H1 (cell line): ENCODE results near the gene CYRIA. TPM values are rescaled to one million over a fixed set of nuclear protein-coding genes. Genes with fewer than 3 reads are reported as not detected.

ENCODE experiments used
- CTCF ChIA-PET: fragments of 300-600 bp; sonication (Branson Sonifier 250); formaldehyde crosslinking; loops from one replicate; lab custom pipeline; 2021; ENCODE audit not compliant: partially characterized antibody; lab: Charles Lee
- POLR2A ChIA-PET: fragments of 300-600 bp; sonication (Branson Sonifier 250); formaldehyde crosslinking; loops from one replicate; lab custom pipeline; 2021; ENCODE audit warnings: inconsistent platforms; ENCODE audit not compliant: partially characterized antibody; lab: Charles Lee
- DNase-seq, 2 experiments: peaks; one replicate each; pipeline versions ENCODE4 v3.0.0 to v3.0.0-alpha.2; 2010 to 2022; ENCODE audit warnings: low spot score in 2 of 2, low read depth in 1 of 2, mixed read lengths in 1 of 2
- FAIRE-seq: peaks from 2 replicates; lab custom pipeline; 2011; peaks lifted over from hg19 to GRCh38; lab: Jason Lieb, UNC
- H2AFZ ChIP-seq: 2 replicates; pipeline ENCODE4 v1.8.1; 2012; ENCODE audit warnings: low read length, inconsistent platforms
- H2AK5ac ChIP-seq: 2 replicates; pipeline ENCODE4 v1.6.1; 2013; ENCODE audit warnings: low read depth, low read length
- H2BK120ac ChIP-seq: replicated peaks from 2 replicates; pipeline ENCODE3; 2013; ENCODE audit warnings: low read depth, low read length, inconsistent platforms
- H2BK12ac ChIP-seq: 2 replicates; pipeline ENCODE4 v1.6.1; 2013; ENCODE audit warnings: low read depth, low read length
- H2BK15ac ChIP-seq: 2 replicates; pipeline ENCODE4 v1.6.1; 2013; ENCODE audit warnings: low read length
- H2BK20ac ChIP-seq: 2 replicates; pipeline ENCODE4 v1.6.1; 2013; ENCODE audit warnings: low read length
- H2BK5ac ChIP-seq: 2 replicates; pipeline ENCODE4 v1.6.1; 2013; ENCODE audit warnings: low read depth, low read length
- H3K14ac ChIP-seq: 2 replicates; pipeline ENCODE4 v1.6.1; 2013; ENCODE audit warnings: inconsistent platforms; ENCODE audit not compliant: insufficient read length
- H3K18ac ChIP-seq: 2 replicates; pipeline ENCODE4 v1.6.1; 2013; ENCODE audit warnings: low read length; ENCODE audit errors: extremely low read depth
- H3K23ac ChIP-seq: 2 replicates; pipeline ENCODE4 v1.6.1; 2013; ENCODE audit warnings: inconsistent platforms; ENCODE audit not compliant: insufficient read length
- H3K23me2 ChIP-seq: 2 replicates; pipeline ENCODE4 v1.6.1; 2013; ENCODE audit warnings: low read depth, low read length
- H3K27ac ChIP-seq: 2 replicates; pipeline ENCODE4 v1.6.1; 2011; ENCODE audit warnings: low read depth, low read length, inconsistent platforms
- H3K27me3 ChIP-seq, 4 experiments: replicated peaks in 1 of 4; 1 replicate in 1 of 4; 2 replicates in 3 of 4; pipeline versions ENCODE4 v1.6.1 to v1.8.1; 2011 to 2013; ENCODE audit warnings: low read length in 3 of 4, mild to moderate bottlenecking in 3 of 4, inconsistent platforms in 2 of 4, mixed read lengths in 2 of 4, moderate library complexity in 1 of 4; ENCODE audit not compliant: control insufficient read depth in 3 of 4, insufficient read depth in 3 of 4; ENCODE audit errors: extremely low read depth in 1 of 4
- H3K36me3 ChIP-seq, 4 experiments: 2 replicates each; pipeline versions ENCODE4 v1.6.1 to v1.8.1; 2011 to 2013; ENCODE audit warnings: mild to moderate bottlenecking in 4 of 4, low read length in 3 of 4, moderate library complexity in 2 of 4, control low read depth in 1 of 4, inconsistent platforms in 1 of 4; ENCODE audit not compliant: insufficient read depth in 4 of 4, control insufficient read depth in 2 of 4
- H3K4ac ChIP-seq: replicated peaks from 2 replicates; pipeline ENCODE3; 2013; ENCODE audit warnings: low read length, low read depth, mixed read lengths, inconsistent platforms; ENCODE audit not compliant: insufficient read length
- H3K4me1 ChIP-seq, 4 experiments: replicated peaks in 1 of 4; 1 replicate in 1 of 4; 2 replicates in 3 of 4; pipeline versions ENCODE4 v1.6.1 to v1.8.1; 2011 to 2013; ENCODE audit warnings: low read length in 3 of 4, inconsistent platforms in 2 of 4, mixed read lengths in 1 of 4; ENCODE audit not compliant: insufficient read depth in 4 of 4, control insufficient read depth in 3 of 4
- H3K4me2 ChIP-seq, 2 experiments: 2 replicates each; pipeline versions ENCODE4 v1.6.1 to v1.8.1; 2011 to 2013; ENCODE audit warnings: low read depth in 2 of 2, low read length in 2 of 2, control low read depth in 1 of 2, inconsistent platforms in 1 of 2, mild to moderate bottlenecking in 1 of 2; ENCODE audit not compliant: insufficient read depth in 1 of 2
- H3K4me3 ChIP-seq, 4 experiments: fragments of 200-600, 300-600 bp in 1 of 4; sonication (generic), shearing (Covaris generic), sonication (Bioruptor Twin) in 1 of 4; 2 replicates each; pipeline versions ENCODE4 v1.5.1 to v1.8.1; 2011 to 2016; ENCODE audit warnings: low read length in 4 of 4, low read depth in 3 of 4, control low read depth in 2 of 4, inconsistent platforms in 2 of 4, mild to moderate bottlenecking in 2 of 4, mixed read lengths in 1 of 4, moderate library complexity in 1 of 4; ENCODE audit not compliant: insufficient read depth in 2 of 4; ENCODE audit errors: extremely low read depth in 1 of 4
- H3K56ac ChIP-seq: replicated peaks from 2 replicates; pipeline ENCODE3; 2013; ENCODE audit warnings: low read depth, mild to moderate bottlenecking, mixed read lengths, low read length, inconsistent platforms; ENCODE audit not compliant: insufficient read length
- H3K79me1 ChIP-seq: 2 replicates; pipeline ENCODE4 v1.6.1; 2013; ENCODE audit warnings: low read depth, low read length, control low read depth
- H3K79me2 ChIP-seq, 2 experiments: 2 replicates each; pipeline versions ENCODE4 v1.6.1 to v1.8.1; 2012 to 2013; ENCODE audit warnings: low read length in 2 of 2, mild to moderate bottlenecking in 2 of 2, inconsistent platforms in 1 of 2; ENCODE audit not compliant: insufficient read depth in 2 of 2, control insufficient read depth in 1 of 2
- H3K9ac ChIP-seq, 4 experiments: replicated peaks in 1 of 4; 1 replicate in 1 of 4; 2 replicates in 3 of 4; pipeline versions ENCODE4 v1.6.1 to v1.8.1; 2011 to 2013; ENCODE audit warnings: low read depth in 3 of 4, low read length in 3 of 4, control low read depth in 2 of 4, mild to moderate bottlenecking in 2 of 4, moderate library complexity in 2 of 4, inconsistent platforms in 1 of 4; ENCODE audit errors: extremely low read depth in 1 of 4
- H3K9me3 ChIP-seq, 2 experiments: 2 replicates each; pipeline versions ENCODE4 v1.6.1 to v1.8.1; 2012 to 2013; ENCODE audit warnings: mild to moderate bottlenecking in 2 of 2, moderate library complexity in 2 of 2, control low read depth in 1 of 2, inconsistent platforms in 1 of 2, low read depth in 1 of 2, low read length in 1 of 2, mixed read lengths in 1 of 2; ENCODE audit not compliant: insufficient read depth in 2 of 2
- H4K20me1 ChIP-seq, 2 experiments: replicated peaks in 1 of 2; 2 replicates each; pipeline versions ENCODE3 to v1.8.1; 2011 to 2013; ENCODE audit warnings: inconsistent platforms in 2 of 2, low read length in 2 of 2, mild to moderate bottlenecking in 1 of 2; ENCODE audit not compliant: insufficient read depth in 2 of 2, control insufficient read depth in 1 of 2
- H4K5ac ChIP-seq: 2 replicates; pipeline ENCODE4 v1.6.1; 2013; ENCODE audit warnings: low read length, low read depth, mixed read lengths, inconsistent platforms; ENCODE audit not compliant: insufficient read length
- H4K8ac ChIP-seq: 2 replicates; pipeline ENCODE4 v1.8.0; 2013; ENCODE audit warnings: mild to moderate bottlenecking, moderate library complexity, low read length, inconsistent platforms; ENCODE audit not compliant: insufficient read depth; ENCODE audit errors: extremely low read depth
- H4K91ac ChIP-seq: replicated peaks from 2 replicates; pipeline ENCODE3; 2013; ENCODE audit warnings: low read length, mixed read lengths, inconsistent platforms; ENCODE audit not compliant: insufficient read length
- BCL11A ChIP-seq, 2 experiments: IDR thresholded peaks; one replicate each; pipeline ENCODE4 v1.6.1; 2011; ENCODE audit warnings: low read depth in 2 of 2, low read length in 2 of 2, mild to moderate bottlenecking in 2 of 2
- EGR1 ChIP-seq: IDR thresholded peaks from 2 replicates; pipeline ENCODE4 v1.6.1; 2011; ENCODE audit warnings: low read depth, low read length, borderline replicate concordance
- HDAC2 ChIP-seq, 2 experiments: fragments of 300-600 bp in 1 of 2; sonication (generic) in 1 of 2; IDR thresholded peaks; 2 replicates each; pipeline ENCODE4 v1.6.1; 2011 to 2012; ENCODE audit warnings: low read depth in 2 of 2, low read length in 2 of 2, mild to moderate bottlenecking in 2 of 2, moderate library complexity in 2 of 2, borderline replicate concordance in 1 of 2, inconsistent platforms in 1 of 2
- JUND ChIP-seq: IDR thresholded peaks from 2 replicates; pipeline ENCODE4 v1.6.1; 2011; ENCODE audit warnings: mild to moderate bottlenecking, improper control_type of control experiment, low read length
- RAD21 ChIP-seq, 2 experiments: IDR thresholded peaks in 1 of 2; conservative IDR thresholded peaks in 1 of 2; 2 replicates each; pipeline ENCODE4 v1.6.1; 2011; ENCODE audit warnings: low read depth in 2 of 2, low read length in 2 of 2, improper control_type of control experiment in 1 of 2, inconsistent platforms in 1 of 2, mild to moderate bottlenecking in 1 of 2, moderate library complexity in 1 of 2
- RFX5 ChIP-seq: IDR thresholded peaks from 2 replicates; pipeline ENCODE4 v1.6.1; 2011; ENCODE audit warnings: low read depth, low read length, improper control_type of control experiment, borderline replicate concordance
- SIRT6 ChIP-seq: IDR thresholded peaks from one replicate; pipeline ENCODE4 v1.7.1; 2012; ENCODE audit warnings: low read length, inconsistent platforms
- SIX5 ChIP-seq: IDR thresholded peaks from 2 replicates; pipeline ENCODE4 v1.6.1; 2011; ENCODE audit warnings: mild to moderate bottlenecking, low read depth, low read length
- SP1 ChIP-seq: IDR thresholded peaks from 2 replicates; pipeline ENCODE4 v1.6.1; 2011; ENCODE audit warnings: low read depth, low read length
- TAF1 ChIP-seq: IDR thresholded peaks from 2 replicates; pipeline ENCODE4 v1.6.1; 2011; ENCODE audit warnings: mild to moderate bottlenecking, low read depth, low read length
- TCF12 ChIP-seq: IDR thresholded peaks from 2 replicates; pipeline ENCODE4 v1.6.1; 2011; ENCODE audit warnings: low read depth, mild to moderate bottlenecking, low read length
- YY1 ChIP-seq: IDR thresholded peaks from 2 replicates; pipeline ENCODE4 v1.6.1; 2011; ENCODE audit warnings: low read depth, mild to moderate bottlenecking, low read length
- WGBS, 2 experiments: shearing (Covaris generic) in 1 of 2; methylation state at CpG; one replicate each; pipeline versions ENCODE4 v1.1.6 to v1.1.7; 2013 to 2015; ENCODE audit warnings: low lambda C conversion rate in 2 of 2, mixed read lengths in 2 of 2, inconsistent platforms in 1 of 2, low coverage in 1 of 2, missing lambda C conversion rate in 1 of 2; ENCODE audit not compliant: insufficient replicate concordance in 2 of 2, insufficient coverage in 1 of 2, insufficient read length in 1 of 2; ENCODE audit errors: extremely low coverage in 1 of 2, missing lambda C conversion rate in 1 of 2; 5-methylcytosine and 5-hydroxymethylcytosine counted together
- polyA plus RNA-seq, 7 experiments: library from polyadenylated mRNA; depleted of rRNA in 3 of 7; stranded (reverse) in 5 of 7; unstranded in 2 of 7; fragments of >200 nt in 5 of 7; fragments of 200-250 nt in 2 of 7; gene quantifications; 1 replicate in 5 of 7; 2 replicates in 1 of 7; 4 replicates in 1 of 7; pipeline versions ENCODE4 v1.2.1 to v1.2.3, GENCODE V29; 2011 to 2013; ENCODE audit warnings: missing spikeins in 2 of 7, mixed read lengths in 2 of 7
- total RNA-seq: library from RNA; stranded (reverse); fragmentation: NEBNext Ultra II Directional; extraction: Animal tissue kit (Norgen Biotek cat#: 25700); gene quantifications from 2 replicates; pipeline ENCODE4 v1.2.1, GENCODE V29; 2021
- TF ChIP-seq, protein P1 (sequence below): IDR thresholded peaks from 2 replicates; pipeline ENCODE4 v1.6.1; 2011; ENCODE audit warnings: low read depth, mild to moderate bottlenecking, low read length; ENCODE audit not compliant: insufficient read depth

Gene CYRIA
- total and polyA plus RNA-seq, 2 of the 8 experiments (the other 6 are each of a cell fraction or from before 2014, with no cell fraction given) = 1.5 to 9.8 TPM

DNA sequence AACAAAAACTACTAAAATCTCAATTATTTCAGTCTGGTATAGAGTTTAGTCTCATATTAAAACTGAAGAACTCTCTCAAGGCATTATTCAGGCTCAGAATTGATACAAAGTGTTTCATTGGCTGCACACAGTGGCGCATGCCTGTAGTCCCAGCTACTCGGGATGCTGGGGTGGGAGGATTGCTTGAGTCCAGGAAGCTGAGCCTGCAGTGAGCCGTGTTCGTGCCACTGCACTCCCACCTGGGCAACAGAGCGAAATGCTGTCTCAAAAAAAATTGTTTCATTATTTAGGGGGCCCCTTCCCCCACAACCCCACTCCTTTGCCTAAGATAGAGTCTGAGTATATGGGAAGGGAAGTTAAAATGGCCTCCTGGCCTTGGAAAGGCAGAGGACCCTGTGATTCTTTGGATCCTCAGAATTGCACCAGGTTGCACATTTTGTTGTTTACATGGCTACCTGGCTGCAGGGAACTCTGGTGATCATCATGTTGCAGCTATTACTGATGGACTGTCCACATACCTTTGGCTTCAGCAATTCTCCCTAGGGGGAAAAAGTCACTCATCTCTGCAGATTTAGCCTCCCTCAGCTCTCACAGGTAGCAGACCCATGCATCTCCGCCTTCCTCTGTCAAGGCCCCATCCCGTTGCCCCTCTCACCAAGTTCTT lies 19.2 kb upstream of the CYRIA start:
- H2BK15ac ChIP-seq = no peak overlapping the region
- H4K20me1 ChIP-seq = no peaks in the 10 kb centered on the region
- H4K5ac ChIP-seq = no peak overlapping the region
- no peaks in the 10 kb centered on the region for H3K79me1 ChIP-seq
- no peaks in the 10 kb centered on the region for H3K23me2 ChIP-seq
- H3K27me3 ChIP-seq = no peaks in the 10 kb centered on the region
- no peak overlapping the region for H2BK5ac ChIP-seq
- CTCF ChIA-PET = interaction anchor here (0.8 to 1.7 kb wide), 2 partner anchors 67 to 72 kb away, joined by 3 to 7 read pairs; no protein-coding TSS in a partner anchor
- no peak overlapping the region for H4K91ac ChIP-seq
- H2BK120ac ChIP-seq = no peak overlapping the region
- H3K4me2 ChIP-seq = no peak overlapping the region
- no peak overlapping the region for H3K14ac ChIP-seq
- no peak overlapping the region for H3K56ac ChIP-seq
- H2BK20ac ChIP-seq = no peak overlapping the region
- no peaks in the 10 kb centered on the region for H3K9me3 ChIP-seq
- no peak overlapping the region for H3K23ac ChIP-seq
- no peaks in the 10 kb centered on the region for H3K79me2 ChIP-seq
- H3K9ac ChIP-seq = no peak overlapping the region
- H2AFZ ChIP-seq = no peak overlapping the region; the same call in 1 of the 2 replicates
- no peaks in the 10 kb centered on the region for H3K36me3 ChIP-seq
- FAIRE-seq (no peak), DNase-seq (no peak)
- H3K18ac ChIP-seq = no peak overlapping the region
- no peak overlapping the region for H4K8ac ChIP-seq
- H3K27ac ChIP-seq = no peak overlapping the region
- no peak overlapping the region for H2AK5ac ChIP-seq
- no peak overlapping the region for H3K4ac ChIP-seq
- H3K4me3 ChIP-seq = no peak overlapping the region
- POLR2A ChIA-PET = no interaction called here
- no peaks in the 10 kb centered on the region for H3K4me1 ChIP-seq
- WGBS, 2 experiments = 87% methylated on average over 7 of the region's 7 CpGs; no CpG with 5 or more reads in 1 of the 2 experiments
- H2BK12ac ChIP-seq = no peak overlapping the region
- TF ChIP-seq, protein P1, sequence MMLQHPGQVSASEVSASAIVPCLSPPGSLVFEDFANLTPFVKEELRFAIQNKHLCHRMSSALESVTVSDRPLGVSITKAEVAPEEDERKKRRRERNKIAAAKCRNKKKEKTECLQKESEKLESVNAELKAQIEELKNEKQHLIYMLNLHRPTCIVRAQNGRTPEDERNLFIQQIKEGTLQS = no peak
- TF ChIP-seq EGR1 (no peak), HDAC2 (IDR thresholded peaks at IDR 0.05; ENCODE audit: borderline replicate concordance in 1 of 2, low read depth in 2 of 2, low read length in 2 of 2) (no peak), SIX5 (no peak), TCF12 (no peak), TAF1 (no peak), YY1 (no peak), JUND (no peak), BCL11A (IDR thresholded peaks at IDR 0.05; ENCODE audit: low read depth in 2 of 2, low read length in 2 of 2) (no peak), SIRT6 (no peak), RAD21 (IDR thresholded peaks at IDR 0.05 in 1 of 2, conservative IDR thresholded peaks at IDR 0.05 in 1 of 2; ENCODE audit: low read depth in 2 of 2, low read length in 2 of 2) (no peak), RFX5 (no peak), SP1 (no peak)
